B cell (primary cell): ENCODE data around the gene RFXAP.

Experiments
- CTCF ChIP-seq: fragments of 200-600 bp; IDR thresholded peaks from one replicate; pipeline ENCODE4 v1.8.0; 2022; ENCODE audit warnings: antibody characterized with exemption, mild to moderate bottlenecking
- EZH2 ChIP-seq: IDR thresholded peaks from 2 replicates; pipeline ENCODE4 v1.6.1; 2012; ENCODE audit warnings: borderline replicate concordance, low read depth, mild to moderate bottlenecking, moderate library complexity, low read length; ENCODE audit not compliant: insufficient read depth, poor library complexity, severe bottlenecking

DNA sequence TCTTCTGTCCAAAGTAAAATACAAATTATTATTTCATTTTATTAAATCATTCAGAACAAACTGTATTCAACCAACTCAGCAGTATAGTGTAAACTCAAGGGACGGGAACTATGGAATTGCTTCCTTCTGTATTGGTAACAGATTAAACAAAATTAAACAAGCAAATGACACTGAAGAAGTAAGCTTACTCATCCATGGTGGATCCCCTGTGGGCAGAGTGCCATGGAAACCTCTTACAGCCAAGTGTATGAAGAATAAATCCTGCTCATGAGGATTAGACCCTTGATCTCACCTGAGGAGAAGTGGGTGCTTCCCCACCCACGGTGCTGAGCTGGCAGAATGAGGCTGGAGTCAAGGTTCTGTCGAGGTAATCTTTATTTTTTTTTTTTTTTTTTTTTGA, 18.0 kb upstream of the RFXAP start:
- no peak for TF ChIP-seq EZH2
- TF ChIP-seq CTCF: no peak
